ENCODE measurements around the gene RAC3. TPM values are rescaled to one million over a fixed set of nuclear protein-coding genes. Genes with fewer than 3 reads are reported as not detected.

The RAC3 gene
- total and polyA plus RNA-seq, 9 of the 15 experiments (the other 6 are each of a cell fraction or from before 2014, with no cell fraction given): 0.23 to 292 (median 118) TPM

DNA sequence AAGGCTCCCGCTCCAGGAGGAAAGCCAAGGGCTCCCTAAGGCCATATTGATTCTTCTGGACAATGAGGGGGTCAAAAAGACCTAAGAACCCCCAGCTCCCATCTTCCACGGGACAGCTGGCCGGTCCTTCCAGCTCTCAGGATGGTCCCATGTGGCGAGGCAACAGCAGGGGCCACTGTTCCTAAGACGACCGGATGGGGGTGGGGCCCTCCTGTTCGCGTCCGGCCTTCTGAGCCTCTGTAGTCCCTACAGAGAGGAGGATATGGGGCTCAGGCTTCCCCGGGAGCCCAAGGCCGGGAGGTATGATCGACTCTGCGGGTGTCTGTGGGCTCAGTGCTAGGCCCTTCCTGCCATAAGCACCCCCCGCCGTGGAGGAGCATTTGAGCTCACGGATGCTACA lies 12.0 kb downstream of the RAC3 start:
- TF ChIP-seq, protein P1, sequence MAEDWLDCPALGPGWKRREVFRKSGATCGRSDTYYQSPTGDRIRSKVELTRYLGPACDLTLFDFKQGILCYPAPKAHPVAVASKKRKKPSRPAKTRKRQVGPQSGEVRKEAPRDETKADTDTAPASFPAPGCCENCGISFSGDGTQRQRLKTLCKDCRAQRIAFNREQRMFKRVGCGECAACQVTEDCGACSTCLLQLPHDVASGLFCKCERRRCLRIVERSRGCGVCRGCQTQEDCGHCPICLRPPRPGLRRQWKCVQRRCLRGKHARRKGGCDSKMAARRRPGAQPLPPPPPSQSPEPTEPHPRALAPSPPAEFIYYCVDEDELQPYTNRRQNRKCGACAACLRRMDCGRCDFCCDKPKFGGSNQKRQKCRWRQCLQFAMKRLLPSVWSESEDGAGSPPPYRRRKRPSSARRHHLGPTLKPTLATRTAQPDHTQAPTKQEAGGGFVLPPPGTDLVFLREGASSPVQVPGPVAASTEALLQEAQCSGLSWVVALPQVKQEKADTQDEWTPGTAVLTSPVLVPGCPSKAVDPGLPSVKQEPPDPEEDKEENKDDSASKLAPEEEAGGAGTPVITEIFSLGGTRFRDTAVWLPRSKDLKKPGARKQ (CRISPR knock-in tag; IDR thresholded peaks at IDR 0.05): no peak
- no peak for TF ChIP-seq EGR1 (conservative IDR thresholded peaks at IDR 0.05)
- no peak for TF ChIP-seq HDAC1 (IDR thresholded peaks at IDR 0.05)
- no peak for TF ChIP-seq ZNF444 (CRISPR knock-in tag; IDR thresholded peaks at IDR 0.05)
- TF ChIP-seq, protein P2, sequence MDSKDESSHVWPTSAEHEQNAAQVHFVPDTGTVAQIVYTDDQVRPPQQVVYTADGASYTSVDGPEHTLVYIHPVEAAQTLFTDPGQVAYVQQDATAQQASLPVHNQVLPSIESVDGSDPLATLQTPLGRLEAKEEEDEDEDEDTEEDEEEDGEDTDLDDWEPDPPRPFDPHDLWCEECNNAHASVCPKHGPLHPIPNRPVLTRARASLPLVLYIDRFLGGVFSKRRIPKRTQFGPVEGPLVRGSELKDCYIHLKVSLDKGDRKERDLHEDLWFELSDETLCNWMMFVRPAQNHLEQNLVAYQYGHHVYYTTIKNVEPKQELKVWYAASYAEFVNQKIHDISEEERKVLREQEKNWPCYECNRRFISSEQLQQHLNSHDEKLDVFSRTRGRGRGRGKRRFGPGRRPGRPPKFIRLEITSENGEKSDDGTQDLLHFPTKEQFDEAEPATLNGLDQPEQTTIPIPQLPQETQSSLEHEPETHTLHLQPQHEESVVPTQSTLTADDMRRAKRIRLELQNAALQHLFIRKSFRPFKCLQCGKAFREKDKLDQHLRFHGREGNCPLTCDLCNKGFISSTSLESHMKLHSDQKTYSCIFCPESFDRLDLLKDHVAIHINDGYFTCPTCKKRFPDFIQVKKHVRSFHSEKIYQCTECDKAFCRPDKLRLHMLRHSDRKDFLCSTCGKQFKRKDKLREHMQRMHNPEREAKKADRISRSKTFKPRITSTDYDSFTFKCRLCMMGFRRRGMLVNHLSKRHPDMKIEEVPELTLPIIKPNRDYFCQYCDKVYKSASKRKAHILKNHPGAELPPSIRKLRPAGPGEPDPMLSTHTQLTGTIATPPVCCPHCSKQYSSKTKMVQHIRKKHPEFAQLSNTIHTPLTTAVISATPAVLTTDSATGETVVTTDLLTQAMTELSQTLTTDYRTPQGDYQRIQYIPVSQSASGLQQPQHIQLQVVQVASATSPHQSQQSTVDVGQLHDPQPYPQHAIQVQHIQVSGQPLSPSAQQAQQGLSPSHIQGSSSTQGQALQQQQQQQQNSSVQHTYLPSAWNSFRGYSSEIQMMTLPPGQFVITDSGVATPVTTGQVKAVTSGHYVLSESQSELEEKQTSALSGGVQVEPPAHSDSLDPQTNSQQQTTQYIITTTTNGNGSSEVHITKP (IDR thresholded peaks at IDR 0.05; ENCODE audit: partially characterized antibody): peak; percentile 37
- TF ChIP-seq PHB2 (IDR thresholded peaks at IDR 0.05; ENCODE audit: low read depth): no peak
- TF ChIP-seq, protein P3, sequence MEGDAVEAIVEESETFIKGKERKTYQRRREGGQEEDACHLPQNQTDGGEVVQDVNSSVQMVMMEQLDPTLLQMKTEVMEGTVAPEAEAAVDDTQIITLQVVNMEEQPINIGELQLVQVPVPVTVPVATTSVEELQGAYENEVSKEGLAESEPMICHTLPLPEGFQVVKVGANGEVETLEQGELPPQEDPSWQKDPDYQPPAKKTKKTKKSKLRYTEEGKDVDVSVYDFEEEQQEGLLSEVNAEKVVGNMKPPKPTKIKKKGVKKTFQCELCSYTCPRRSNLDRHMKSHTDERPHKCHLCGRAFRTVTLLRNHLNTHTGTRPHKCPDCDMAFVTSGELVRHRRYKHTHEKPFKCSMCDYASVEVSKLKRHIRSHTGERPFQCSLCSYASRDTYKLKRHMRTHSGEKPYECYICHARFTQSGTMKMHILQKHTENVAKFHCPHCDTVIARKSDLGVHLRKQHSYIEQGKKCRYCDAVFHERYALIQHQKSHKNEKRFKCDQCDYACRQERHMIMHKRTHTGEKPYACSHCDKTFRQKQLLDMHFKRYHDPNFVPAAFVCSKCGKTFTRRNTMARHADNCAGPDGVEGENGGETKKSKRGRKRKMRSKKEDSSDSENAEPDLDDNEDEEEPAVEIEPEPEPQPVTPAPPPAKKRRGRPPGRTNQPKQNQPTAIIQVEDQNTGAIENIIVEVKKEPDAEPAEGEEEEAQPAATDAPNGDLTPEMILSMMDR (IDR thresholded peaks at IDR 0.05 in 2 of 3, conservative IDR thresholded peaks at IDR 0.05 in 1 of 3; ENCODE audit: insufficient read depth in 2 of 3, low read depth in 1 of 3, low read length in 3 of 3): 0 out of 6 replicates have a peak, but pooled peaks of 1 of the 3 experiments have one; percentile 4
- TF ChIP-seq MAZ (CRISPR knock-in tag; conservative IDR thresholded peaks at IDR 0.05 in 1 of 2, IDR thresholded peaks at IDR 0.05 in 1 of 2): no peak
- TF ChIP-seq ZNF717 (CRISPR knock-in tag; IDR thresholded peaks at IDR 0.05): no peak
- H3K9me3 ChIP-seq (replicated peaks; ENCODE audit: control insufficient read depth, insufficient read depth, low read depth, low read length): no peaks in the 10 kb centered on the region
- POLR2A ChIA-PET: interaction anchor here (0.7 to 1.7 kb wide), 3 partner anchors 9 to 1127 kb away, joined by 3 to 6 read pairs (median 5); no protein-coding TSS in a partner anchor
- peak; percentile 75 for ATAC-seq
- no TSS peak for BruUV-seq (replicated peaks)
- H3K4me2 ChIP-seq (ENCODE audit: insufficient read depth, low read length): no peak overlapping the region
- CTCF ChIA-PET (ENCODE audit: low intra/inter-chr PET ratio): no interaction called here
- peaks cover 15% of the 10 kb centered on the region; the same call in 2 of the 3 replicates for H3K36me3 ChIP-seq (ENCODE audit: control insufficient read depth, insufficient read depth, low read length)
- no peak overlapping the region for H3K4me3 ChIP-seq
- no peaks in the 10 kb centered on the region for H3K79me2 ChIP-seq (ENCODE audit: control insufficient read depth, insufficient read depth, low read length)
- H3K4me1 ChIP-seq (replicated peaks in 1 of 2; ENCODE audit: control insufficient read depth in 2 of 2, insufficient read depth in 2 of 2, low read length in 2 of 2): peaks cover 0 to 52% of the 10 kb centered on the region in 2 experiments; a peak in 3 of 5 replicates
- WGBS (ENCODE audit: insufficient coverage, low coverage, missing lambda C conversion rate): 52% methylated on average over 16 of the region's 16 CpGs
- H3K27me3 ChIP-seq (ENCODE audit: control insufficient read depth in 2 of 2, insufficient read depth in 2 of 2, low read length in 2 of 2): no peaks in the 10 kb centered on the region
- in situ Hi-C loops (cut with MboI): no loop called here
- peak overlapping the region; percentile 65 for H2AFZ ChIP-seq (ENCODE audit: low read depth, low read length)
- peaks cover 2% of the 10 kb centered on the region for H3K9me1 ChIP-seq (ENCODE audit: control insufficient read depth, insufficient read depth, low read length)
- no peak overlapping the region for H3K27ac ChIP-seq (ENCODE audit: extremely low read depth, low read depth, low read length)
- no peak for DNase-seq (ENCODE audit: extremely low read depth in 1 of 4, low spot score in 3 of 4)
- FAIRE-seq: no peak
- intact Hi-C loops (cut with micrococcal nuclease): no loop called here
- H3K9ac ChIP-seq (ENCODE audit: insufficient read depth in 1 of 2, low read depth in 2 of 2, low read length in 2 of 2): peak overlapping the region in 1 of 2 experiments; percentile 74; a peak in 2 of 4 replicates
- no peaks in the 10 kb centered on the region for H4K20me1 ChIP-seq (replicated peaks; ENCODE audit: control insufficient read depth, insufficient read depth, low read length)

All from K562 (cell line).